ENCODE data around the gene HDAC7.

The HDAC7 gene

GRCh38 chr12:47786662-47787280 is 32.9 kb downstream of the HDAC7 start:
- TF ChIP-seq REST (IDR thresholded peaks at IDR 0.05; ENCODE audit: low read depth), result no peak
- TF ChIP-seq MAX (IDR thresholded peaks at IDR 0.05), result no peak
- TF ChIP-seq EP300 (IDR thresholded peaks at IDR 0.05; ENCODE audit: borderline replicate concordance), result 0 out of 2 replicates have a peak, but pooled peaks have one; percentile 19
- TF ChIP-seq CREB1 (IDR thresholded peaks at IDR 0.05; ENCODE audit: low read depth), result no peak
- no peak for TF ChIP-seq EGR1 (IDR thresholded peaks at IDR 0.05)
- no peak for TF ChIP-seq TCF12 (IDR thresholded peaks at IDR 0.05; ENCODE audit: low read depth)
- TF ChIP-seq TAF1 (IDR thresholded peaks at IDR 0.05; ENCODE audit: low read depth), result no peak
- no peak for TF ChIP-seq USF1 (IDR thresholded peaks at IDR 0.05)

- TF ChIP-seq USF1 (IDR thresholded peaks at IDR 0.05) (no peak), FOXM1 (IDR thresholded peaks at IDR 0.05; ENCODE audit: borderline replicate concordance, low read depth) (no peak), CREB1 (IDR thresholded peaks at IDR 0.05; ENCODE audit: low read depth) (no peak), TEAD4 (IDR thresholded peaks at IDR 0.05) (no peak), EGR1 (IDR thresholded peaks at IDR 0.05) (no peak), REST (IDR thresholded peaks at IDR 0.05; ENCODE audit: low read depth) (no peak), RAD21 (IDR thresholded peaks at IDR 0.05; ENCODE audit: low read depth) (no peak), NFIC (IDR thresholded peaks at IDR 0.05) (no peak), ZBTB7A (IDR thresholded peaks at IDR 0.05; ENCODE audit: low read depth) (no peak), TAF1 (IDR thresholded peaks at IDR 0.05; ENCODE audit: low read depth) (no peak), YY1 (IDR thresholded peaks at IDR 0.05; ENCODE audit: low read depth) (no peak), TCF12 (IDR thresholded peaks at IDR 0.05; ENCODE audit: low read depth) (no peak)
Observed at GRCh38 chr12:47785887-47786661, 33.6 kb downstream of the HDAC7 start.

GRCh38 chr12:47785036-47785886 is 34.4 kb downstream of the HDAC7 start:
- TF ChIP-seq NFIC (IDR thresholded peaks at IDR 0.05) (no peak), REST (IDR thresholded peaks at IDR 0.05; ENCODE audit: low read depth) (no peak), ZBTB7A (IDR thresholded peaks at IDR 0.05; ENCODE audit: low read depth) (no peak), EP300 (IDR thresholded peaks at IDR 0.05; ENCODE audit: borderline replicate concordance) (no peak), RAD21 (IDR thresholded peaks at IDR 0.05; ENCODE audit: low read depth) (no peak), YY1 (IDR thresholded peaks at IDR 0.05; ENCODE audit: low read depth) (no peak), CREB1 (IDR thresholded peaks at IDR 0.05; ENCODE audit: low read depth) (no peak), MAX (IDR thresholded peaks at IDR 0.05) (no peak), FOXM1 (IDR thresholded peaks at IDR 0.05; ENCODE audit: borderline replicate concordance, low read depth) (no peak), CEBPB (IDR thresholded peaks at IDR 0.05) (no peak), USF1 (IDR thresholded peaks at IDR 0.05) (no peak), EGR1 (IDR thresholded peaks at IDR 0.05) (no peak), TEAD4 (IDR thresholded peaks at IDR 0.05) (no peak), TAF1 (IDR thresholded peaks at IDR 0.05; ENCODE audit: low read depth) (no peak), TCF12 (IDR thresholded peaks at IDR 0.05; ENCODE audit: low read depth) (no peak)
